GM23338 (cell line): ENCODE data around the gene ASIC3. TPM values are rescaled to one million over a fixed set of nuclear protein-coding genes. Genes with fewer than 3 reads are reported as not detected.

Experiments
- ATAC-seq: fragments of 200-7000 bp; cut with Tn5 transposase; 3 replicates; pipeline ENCODE4 v1.9.1; 2020
- DNase-seq: peaks from one replicate; pipeline ENCODE4 v3.0.0-alpha.2; 2015; ENCODE audit warnings: low spot score
- H2AFZ ChIP-seq: fragments of 200-600 bp; sonication (generic); 2 replicates; pipeline ENCODE4 v1.8.0; 2016; ENCODE audit warnings: antibody characterized with exemption, mild to moderate bottlenecking, moderate library complexity
- H3F3A ChIP-seq: fragments of 200-600 bp; sonication (generic); replicated peaks from 2 replicates; pipeline ENCODE4 v1.8.0; 2017; ENCODE audit warnings: antibody characterized with exemption, mixed run types, low read depth
- H3K27ac ChIP-seq: fragments of 200-600 bp; sonication (generic); 2 replicates; pipeline ENCODE4 v1.6.1; 2016; ENCODE audit warnings: low read depth
- H3K27me3 ChIP-seq: fragments of 200-600 bp; sonication (generic); 2 replicates; pipeline ENCODE4 v1.8.0; 2016; ENCODE audit warnings: mild to moderate bottlenecking, mixed run types, moderate library complexity; ENCODE audit not compliant: insufficient read depth
- H3K36me3 ChIP-seq: fragments of 200-600 bp; sonication (generic); 2 replicates; pipeline ENCODE4 v1.8.0; 2016; ENCODE audit warnings: mild to moderate bottlenecking; ENCODE audit not compliant: insufficient read depth
- H3K4me1 ChIP-seq: fragments of 200-600 bp; sonication (generic); 2 replicates; pipeline ENCODE4 v1.8.0; 2016; ENCODE audit warnings: mild to moderate bottlenecking, moderate library complexity; ENCODE audit not compliant: insufficient read depth
- H3K4me2 ChIP-seq: fragments of 200-600 bp; sonication (generic); 2 replicates; pipeline ENCODE4 v1.7.1; 2017; ENCODE audit warnings: mixed run types
- H3K4me3 ChIP-seq: fragments of 200-600 bp; sonication (generic); 2 replicates; pipeline ENCODE4 v1.6.1; 2016; ENCODE audit warnings: mixed run types
- H3K79me2 ChIP-seq: fragments of 200-600 bp; sonication (generic); replicated peaks from 2 replicates; pipeline ENCODE4 v1.8.0; 2017; ENCODE audit warnings: mild to moderate bottlenecking; ENCODE audit not compliant: insufficient read depth
- H3K9me2 ChIP-seq: fragments of 200-600 bp; sonication (generic); 2 replicates; pipeline ENCODE4 v1.8.0; 2017; ENCODE audit not compliant: insufficient read depth
- H4K20me1 ChIP-seq: fragments of 200-600 bp; sonication (generic); replicated peaks from 2 replicates; pipeline ENCODE4 v1.8.0; 2017; ENCODE audit warnings: mild to moderate bottlenecking; ENCODE audit not compliant: insufficient read depth
- H3K27ac Mint-ChIP-seq: 2 replicates; pipeline ENCODE4 v1.8.0; 2020; ENCODE audit warnings: inconsistent platforms, mild to moderate bottlenecking, moderate library complexity, mixed read lengths
- H3K27me3 Mint-ChIP-seq: 3 replicates; pipeline ENCODE4 v1.8.0; 2022; ENCODE audit warnings: low read depth, mild to moderate bottlenecking, moderate library complexity, mixed read lengths, inconsistent platforms; ENCODE audit not compliant: insufficient read depth, poor library complexity
- H3K36me3 Mint-ChIP-seq: 3 replicates; pipeline ENCODE4 v1.8.0; 2021; ENCODE audit warnings: low read depth, mild to moderate bottlenecking, inconsistent platforms, moderate library complexity, mixed read lengths
- H3K4me1 Mint-ChIP-seq: 3 replicates; pipeline ENCODE4 v1.8.0; 2020; ENCODE audit warnings: mild to moderate bottlenecking, inconsistent platforms, mixed read lengths
- H3K4me3 Mint-ChIP-seq: 3 replicates; pipeline ENCODE4 v1.8.0; 2021; ENCODE audit warnings: moderate library complexity, mild to moderate bottlenecking, inconsistent platforms, mixed read lengths
- H3K9me3 Mint-ChIP-seq: 3 replicates; pipeline ENCODE4 v1.8.0; 2020; ENCODE audit warnings: moderate library complexity, mild to moderate bottlenecking, inconsistent platforms, mixed read lengths
- CREB1 ChIP-seq: fragments of 250-450 bp; sonication (Bioruptor Pico); IDR thresholded peaks from 2 replicates; pipeline ENCODE4 v1.5.0; 2020; ENCODE audit warnings: low read depth, mild to moderate bottlenecking, moderate library complexity
- CTCF ChIP-seq, 2 experiments: fragments of 200-600 bp in 1 of 2; sonication (generic) in 1 of 2; conservative IDR thresholded peaks; 2 replicates each; pipeline versions ENCODE4 v1.5.1 to v1.6.1; 2016 to 2017; ENCODE audit warnings: antibody characterized with exemption in 2 of 2, low read depth in 2 of 2, mild to moderate bottlenecking in 2 of 2, moderate library complexity in 1 of 2
- ETS1 ChIP-seq: IDR thresholded peaks from 2 replicates; pipeline ENCODE4 v1.6.1; 2016; ENCODE audit warnings: antibody characterized with exemption
- EZH2phosphoT487 ChIP-seq: fragments of 200-600 bp; sonication (generic); IDR thresholded peaks from one replicate; pipeline ENCODE4 v1.8.1; 2018; ENCODE audit warnings: antibody characterized with exemption; ENCODE audit not compliant: unreplicated experiment
- JUNB ChIP-seq: IDR thresholded peaks from one replicate; pipeline ENCODE4 v1.6.1; 2016; ENCODE audit warnings: antibody characterized with exemption; ENCODE audit not compliant: unreplicated experiment
- NANOG ChIP-seq: IDR thresholded peaks from 2 replicates; pipeline ENCODE4 v1.6.1; 2016; ENCODE audit warnings: antibody characterized with exemption, borderline replicate concordance
- POLR2AphosphoS5 ChIP-seq: IDR thresholded peaks from 2 replicates; pipeline ENCODE4 v1.6.1; 2016; ENCODE audit warnings: antibody characterized with exemption, low read depth
- REST ChIP-seq: IDR thresholded peaks from one replicate; pipeline ENCODE4 v1.6.1; 2018; ENCODE audit warnings: antibody characterized with exemption; ENCODE audit not compliant: unreplicated experiment
- STAT1 ChIP-seq: IDR thresholded peaks from one replicate; pipeline ENCODE4 v1.6.1; 2016; ENCODE audit warnings: antibody characterized with exemption; ENCODE audit not compliant: unreplicated experiment
- ZNF114 ChIP-seq: fragments of 250-450 bp; sonication (Bioruptor Pico); IDR thresholded peaks from 2 replicates; pipeline ENCODE4 v1.5.0; 2020; ENCODE audit warnings: mild to moderate bottlenecking, moderate library complexity
- ZNF331 ChIP-seq: fragments of 250-450 bp; sonication (Bioruptor Pico); IDR thresholded peaks from 2 replicates; pipeline ENCODE4 v1.5.0; 2020; ENCODE audit warnings: low read depth, mild to moderate bottlenecking, moderate library complexity
- polyA plus RNA-seq: library from polyadenylated mRNA; unstranded; fragments of >200 nt; fragmentation: Nextera tagmentation; extraction: Ambion mirVana; gene quantifications from 2 replicates; pipeline ENCODE4 v1.2.1, GENCODE V29; 2016
- total RNA-seq: library from RNA; depleted of rRNA; stranded (reverse); fragments of >200 nt; shearing (Covaris generic); gene quantifications from 2 replicates; pipeline ENCODE4 v1.2.3, GENCODE V29; 2014

ASIC3 gene
- total and polyA plus RNA-seq, 2 experiments from 2014 or later = 0.87 to 0.90 TPM

- TF ChIP-seq REST = no peak
- TF ChIP-seq POLR2AphosphoS5 = no peak
- TF ChIP-seq CREB1 (CRISPR knock-in tag) = no peak
- TF ChIP-seq EZH2phosphoT487 = no peak
- no peak for TF ChIP-seq NANOG
- no peak for TF ChIP-seq JUNB
- TF ChIP-seq ZNF114 (CRISPR knock-in tag) = no peak
- no peak for TF ChIP-seq ETS1
- no peak for TF ChIP-seq STAT1
Measured at GRCh38 chr7:151033864-151034249, 14.5 kb upstream of the ASIC3 start (continued).

GRCh38 chr7:151034312-151035025 lies 13.9 kb upstream of the ASIC3 start:
- H3K79me2 ChIP-seq = peaks cover 5% of the 10 kb centered on the region; the same call in 1 of the 2 replicates
- H3F3A ChIP-seq = no peaks in the 10 kb centered on the region
- Mint-ChIP-seq H3K4me3 (no peak overlapping the region), H3K36me3 (0 out of 3 replicates have a peak, but pooled peaks cover 6% of the 10 kb centered on the region), H3K27ac (no peak overlapping the region), H3K27me3 (peaks cover 8% of the 10 kb centered on the region), H3K9me3 (no peaks in the 10 kb centered on the region), H3K4me1 (peaks cover 2% of the 10 kb centered on the region; the same call in 1 of the 3 replicates)
- ATAC-seq (no peak), DNase-seq (no peak)
- no peaks in the 10 kb centered on the region for H3K4me1 ChIP-seq
- H3K36me3 ChIP-seq = no peaks in the 10 kb centered on the region
- no peaks in the 10 kb centered on the region; the same call in 1 of the 2 replicates for H4K20me1 ChIP-seq
- no peaks in the 10 kb centered on the region for H3K9me2 ChIP-seq
- no peak overlapping the region for H3K4me2 ChIP-seq
- no peak overlapping the region for H3K27ac ChIP-seq
- no peak overlapping the region for H2AFZ ChIP-seq
- no peaks in the 10 kb centered on the region for H3K27me3 ChIP-seq
- no peak overlapping the region for H3K4me3 ChIP-seq
- no peak for TF ChIP-seq NANOG
- TF ChIP-seq ETS1 = no peak
- no peak for TF ChIP-seq STAT1
- TF ChIP-seq JUNB = no peak
- TF ChIP-seq ZNF114 (CRISPR knock-in tag) = no peak
- no peak for TF ChIP-seq POLR2AphosphoS5
- TF ChIP-seq REST = no peak
- no peak for TF ChIP-seq ZNF331 (CRISPR knock-in tag)
- TF ChIP-seq CTCF (conservative IDR thresholded peaks at IDR 0.05; ENCODE audit: low read depth in 2 of 2) = no peak
